ENCODE data around the gene ENOX1.

Gene ENOX1

GRCh38 chr13:43258771-43259170 lies 528.0 kb downstream of the ENOX1 start:
- no peak overlapping the region for H3K4me3 ChIP-seq (ENCODE audit: low read length)
- H3K9me3 ChIP-seq (ENCODE audit: low read length) = no peaks in the 10 kb centered on the region
- no peaks in the 10 kb centered on the region for H3K27me3 ChIP-seq (ENCODE audit: insufficient read depth, low read length)
- no peak overlapping the region for H2AFZ ChIP-seq (ENCODE audit: low read depth, low read length)
- no peaks in the 10 kb centered on the region for H3K4me1 ChIP-seq (ENCODE audit: insufficient read depth, low read length)
- H3K36me3 ChIP-seq (ENCODE audit: insufficient read depth, low read length) = no peaks in the 10 kb centered on the region

- no peaks in the 10 kb centered on the region for H3K4me1 ChIP-seq (ENCODE audit: insufficient read depth, low read length)
- no peaks in the 10 kb centered on the region for H3K9me3 ChIP-seq (ENCODE audit: low read length)
- no peaks in the 10 kb centered on the region for H3K27me3 ChIP-seq (ENCODE audit: insufficient read depth, low read length)
- no peak overlapping the region for H3K4me3 ChIP-seq (ENCODE audit: low read length)
- no peak overlapping the region for H2AFZ ChIP-seq (ENCODE audit: low read depth, low read length)
- H3K36me3 ChIP-seq (ENCODE audit: insufficient read depth, low read length) = no peaks in the 10 kb centered on the region
Measured at GRCh38 chr13:43257765-43258164, 529.0 kb downstream of the ENOX1 start.

- no peak overlapping the region for H2AFZ ChIP-seq (ENCODE audit: low read depth, low read length)
- no peaks in the 10 kb centered on the region for H3K36me3 ChIP-seq (ENCODE audit: insufficient read depth, low read length)
- no peaks in the 10 kb centered on the region for H3K4me1 ChIP-seq (ENCODE audit: insufficient read depth, low read length)
- H3K4me3 ChIP-seq (ENCODE audit: low read length) = no peak overlapping the region
- H3K27me3 ChIP-seq (ENCODE audit: insufficient read depth, low read length) = no peaks in the 10 kb centered on the region
- H3K9me3 ChIP-seq (ENCODE audit: low read length) = no peaks in the 10 kb centered on the region
Measured at GRCh38 chr13:43251961-43252360, 534.8 kb downstream of the ENOX1 start.

- no peaks in the 10 kb centered on the region for H3K36me3 ChIP-seq (ENCODE audit: insufficient read depth, low read length)
- no peak overlapping the region for H3K4me3 ChIP-seq (ENCODE audit: low read length)
- H2AFZ ChIP-seq (ENCODE audit: low read depth, low read length) = no peak overlapping the region
- H3K9me3 ChIP-seq (ENCODE audit: low read length) = no peaks in the 10 kb centered on the region
- H3K27me3 ChIP-seq (ENCODE audit: insufficient read depth, low read length) = no peaks in the 10 kb centered on the region
- H3K4me1 ChIP-seq (ENCODE audit: insufficient read depth, low read length) = no peaks in the 10 kb centered on the region
Measured at GRCh38 chr13:43246382-43246781, 540.4 kb downstream of the ENOX1 start.

- Histone ChIP-seq H3K4me1 (ENCODE audit: insufficient read depth, low read length) (no peaks in the 10 kb centered on the region), H3K4me3 (ENCODE audit: low read length) (no peak overlapping the region)
Measured at GRCh38 chr13:43245374-43245964, 541.3 kb downstream of the ENOX1 start.

GRCh38 chr13:43244481-43244880 lies 542.3 kb downstream of the ENOX1 start:
- Histone ChIP-seq H3K4me3 (ENCODE audit: low read length) (no peak overlapping the region), H3K36me3 (ENCODE audit: insufficient read depth, low read length) (no peaks in the 10 kb centered on the region), H3K27me3 (ENCODE audit: insufficient read depth, low read length) (no peaks in the 10 kb centered on the region), H3K9me3 (ENCODE audit: low read length) (no peaks in the 10 kb centered on the region), H3K4me1 (ENCODE audit: insufficient read depth, low read length) (no peaks in the 10 kb centered on the region), H2AFZ (ENCODE audit: low read depth, low read length) (no peak overlapping the region)

More at GRCh38 chr13:43245374-43245964, 541.3 kb downstream of the ENOX1 start:
- Histone ChIP-seq H3K36me3 (ENCODE audit: insufficient read depth, low read length) (no peaks in the 10 kb centered on the region), H3K27me3 (ENCODE audit: insufficient read depth, low read length) (no peaks in the 10 kb centered on the region), H2AFZ (ENCODE audit: low read depth, low read length) (no peak overlapping the region), H3K9me3 (ENCODE audit: low read length) (no peaks in the 10 kb centered on the region)

- Histone ChIP-seq H3K27me3 (ENCODE audit: insufficient read depth, low read length) (no peaks in the 10 kb centered on the region), H3K4me3 (ENCODE audit: low read length) (no peak overlapping the region), H2AFZ (ENCODE audit: low read depth, low read length) (no peak overlapping the region), H3K9me3 (ENCODE audit: low read length) (peaks cover under 1% of the 10 kb centered on the region), H3K36me3 (ENCODE audit: insufficient read depth, low read length) (no peaks in the 10 kb centered on the region), H3K4me1 (ENCODE audit: insufficient read depth, low read length) (no peaks in the 10 kb centered on the region)
Measured at GRCh38 chr13:43243711-43244110, 543.1 kb downstream of the ENOX1 start.

- Histone ChIP-seq H3K9me3 (ENCODE audit: low read length) (peaks cover 2% of the 10 kb centered on the region), H2AFZ (ENCODE audit: low read depth, low read length) (no peak overlapping the region), H3K36me3 (ENCODE audit: insufficient read depth, low read length) (no peaks in the 10 kb centered on the region), H3K27me3 (ENCODE audit: insufficient read depth, low read length) (no peaks in the 10 kb centered on the region), H3K4me3 (ENCODE audit: low read length) (no peak overlapping the region), H3K4me1 (ENCODE audit: insufficient read depth, low read length) (no peaks in the 10 kb centered on the region)
Measured at GRCh38 chr13:43242040-43242439, 544.7 kb downstream of the ENOX1 start.

- H3K4me1 ChIP-seq (ENCODE audit: insufficient read depth, low read length) = no peaks in the 10 kb centered on the region
- H3K9me3 ChIP-seq (ENCODE audit: low read length) = peaks cover 2% of the 10 kb centered on the region
- no peak overlapping the region for H2AFZ ChIP-seq (ENCODE audit: low read depth, low read length)
- no peaks in the 10 kb centered on the region for H3K27me3 ChIP-seq (ENCODE audit: insufficient read depth, low read length)
- no peaks in the 10 kb centered on the region for H3K36me3 ChIP-seq (ENCODE audit: insufficient read depth, low read length)
- no peak overlapping the region for H3K4me3 ChIP-seq (ENCODE audit: low read length)
Measured at GRCh38 chr13:43240278-43240677, 546.5 kb downstream of the ENOX1 start.

- Histone ChIP-seq H2AFZ (ENCODE audit: low read depth, low read length) (no peak overlapping the region), H3K36me3 (ENCODE audit: insufficient read depth, low read length) (no peaks in the 10 kb centered on the region), H3K4me1 (ENCODE audit: insufficient read depth, low read length) (no peaks in the 10 kb centered on the region), H3K9me3 (ENCODE audit: low read length) (peaks cover 2% of the 10 kb centered on the region), H3K4me3 (ENCODE audit: low read length) (no peak overlapping the region), H3K27me3 (ENCODE audit: insufficient read depth, low read length) (no peaks in the 10 kb centered on the region)
Measured at GRCh38 chr13:43239275-43239840, 547.4 kb downstream of the ENOX1 start.

GRCh38 chr13:43238341-43239083 lies 548.3 kb downstream of the ENOX1 start:
- peaks cover 2% of the 10 kb centered on the region for H3K9me3 ChIP-seq (ENCODE audit: low read length)
- no peaks in the 10 kb centered on the region for H3K27me3 ChIP-seq (ENCODE audit: insufficient read depth, low read length)
- H3K36me3 ChIP-seq (ENCODE audit: insufficient read depth, low read length) = no peaks in the 10 kb centered on the region
- no peaks in the 10 kb centered on the region for H3K4me1 ChIP-seq (ENCODE audit: insufficient read depth, low read length)
- H2AFZ ChIP-seq (ENCODE audit: low read depth, low read length) = no peak overlapping the region
- no peak overlapping the region for H3K4me3 ChIP-seq (ENCODE audit: low read length)

GRCh38 chr13:43237616-43238015 lies 549.2 kb downstream of the ENOX1 start:
- H3K4me1 ChIP-seq (ENCODE audit: insufficient read depth, low read length) = no peaks in the 10 kb centered on the region
- no peaks in the 10 kb centered on the region for H3K27me3 ChIP-seq (ENCODE audit: insufficient read depth, low read length)
- H3K4me3 ChIP-seq (ENCODE audit: low read length) = no peak overlapping the region
- no peak overlapping the region for H2AFZ ChIP-seq (ENCODE audit: low read depth, low read length)
- H3K9me3 ChIP-seq (ENCODE audit: low read length) = peaks cover 2% of the 10 kb centered on the region
- no peaks in the 10 kb centered on the region for H3K36me3 ChIP-seq (ENCODE audit: insufficient read depth, low read length)

GRCh38 chr13:43235028-43235427 lies 551.7 kb downstream of the ENOX1 start:
- Histone ChIP-seq H3K36me3 (ENCODE audit: insufficient read depth, low read length) (no peaks in the 10 kb centered on the region), H3K4me3 (ENCODE audit: low read length) (no peak overlapping the region), H3K27me3 (ENCODE audit: insufficient read depth, low read length) (no peaks in the 10 kb centered on the region), H3K4me1 (ENCODE audit: insufficient read depth, low read length) (no peaks in the 10 kb centered on the region), H3K9me3 (ENCODE audit: low read length) (peaks cover 2% of the 10 kb centered on the region), H2AFZ (ENCODE audit: low read depth, low read length) (no peak overlapping the region)

Data from neuron (in vitro differentiated cells).